ENCODE results near the gene LBH.
A peak's percentile ranks its signal among the peaks of the same experiment; 100 is the strongest.

LBH gene

GRCh38 chr2:30283931-30284565 lies 52.7 kb downstream of the LBH start:
- Mint-ChIP-seq H3K27ac (peak overlapping the region; percentile 59), H3K4me1 (peaks cover 44% of the 10 kb centered on the region)

GRCh38 chr2:30285758-30286157 lies 54.4 kb downstream of the LBH start:
- TF ChIP-seq CTCF (IDR thresholded peaks at IDR 0.05): no peak
- H3K27me3 Mint-ChIP-seq (ENCODE audit: low read depth, poor library complexity): peaks cover 6% of the 10 kb centered on the region
- peaks cover 40% of the 10 kb centered on the region for H3K4me1 Mint-ChIP-seq
- H3K27ac Mint-ChIP-seq: no peak overlapping the region
- DNase-seq: no peak
- no peaks in the 10 kb centered on the region for H3K9me3 Mint-ChIP-seq
- no peak overlapping the region for H3K4me3 Mint-ChIP-seq
- H3K36me3 Mint-ChIP-seq (ENCODE audit: low read depth): no peaks in the 10 kb centered on the region

More at GRCh38 chr2:30283931-30284565, 52.7 kb downstream of the LBH start:
- Mint-ChIP-seq H3K4me3 (no peak overlapping the region), H3K9me3 (no peaks in the 10 kb centered on the region), H3K27me3 (ENCODE audit: low read depth, poor library complexity) (peaks cover 10% of the 10 kb centered on the region), H3K36me3 (ENCODE audit: low read depth) (no peaks in the 10 kb centered on the region)
- no peak for TF ChIP-seq CTCF (IDR thresholded peaks at IDR 0.05)
- no peak for DNase-seq

- TF ChIP-seq CTCF (IDR thresholded peaks at IDR 0.05): no peak
- Mint-ChIP-seq H3K36me3 (ENCODE audit: low read depth) (no peaks in the 10 kb centered on the region), H3K4me3 (no peak overlapping the region), H3K9me3 (no peaks in the 10 kb centered on the region), H3K4me1 (peaks cover 34% of the 10 kb centered on the region), H3K27me3 (ENCODE audit: low read depth, poor library complexity) (peaks cover 6% of the 10 kb centered on the region), H3K27ac (no peak overlapping the region)
- DNase-seq: no peak
These were observed 56.0 kb downstream of the LBH start for GRCh38 chr2:30287190-30287840.

- no peak for DNase-seq
- Mint-ChIP-seq H3K9me3 (no peaks in the 10 kb centered on the region), H3K27ac (no peak overlapping the region), H3K4me3 (no peak overlapping the region), H3K36me3 (ENCODE audit: low read depth) (no peaks in the 10 kb centered on the region), H3K27me3 (ENCODE audit: low read depth, poor library complexity) (peaks cover 6% of the 10 kb centered on the region), H3K4me1 (peaks cover 34% of the 10 kb centered on the region)
- TF ChIP-seq CTCF (IDR thresholded peaks at IDR 0.05): no peak
These were observed 56.7 kb downstream of the LBH start for GRCh38 chr2:30287857-30288513.

GRCh38 chr2:30288561-30288960 lies 57.2 kb downstream of the LBH start:
- Mint-ChIP-seq H3K27me3 (ENCODE audit: low read depth, poor library complexity) (peaks cover 6% of the 10 kb centered on the region), H3K27ac (no peak overlapping the region), H3K4me1 (peaks cover 34% of the 10 kb centered on the region), H3K9me3 (no peaks in the 10 kb centered on the region), H3K4me3 (no peak overlapping the region), H3K36me3 (ENCODE audit: low read depth) (no peaks in the 10 kb centered on the region)
- no peak for DNase-seq
- TF ChIP-seq CTCF (IDR thresholded peaks at IDR 0.05): no peak

Measured in nephron progenitor cell (in vitro differentiated cells).